BLaER1 (cell line): ENCODE results near the gene P2RY2.

Source experiments
- H3K27ac ChIP-seq: shearing (Covaris generic); formaldehyde crosslinking; 2 replicates; pipeline ENCODE4 v1.8.1; 2022
- H3K27me3 ChIP-seq: shearing (Covaris generic); formaldehyde crosslinking; 2 replicates; pipeline ENCODE4 v1.8.1; 2022
- H3K36me3 ChIP-seq: shearing (Covaris generic); formaldehyde crosslinking; 2 replicates; pipeline ENCODE4 v1.8.1; 2022
- H3K4me1 ChIP-seq: shearing (Covaris generic); formaldehyde crosslinking; 2 replicates; pipeline ENCODE4 v1.8.1; 2022
- H3K4me2 ChIP-seq: shearing (Covaris generic); formaldehyde crosslinking; 2 replicates; pipeline ENCODE4 v1.8.1; 2022
- H3K4me3 ChIP-seq: shearing (Covaris generic); formaldehyde crosslinking; 2 replicates; pipeline ENCODE4 v1.8.1; 2022
- H3K9ac ChIP-seq: shearing (Covaris generic); formaldehyde crosslinking; 2 replicates; pipeline ENCODE4 v1.8.1; 2022
- H3K9me3 ChIP-seq: shearing (Covaris generic); formaldehyde crosslinking; 2 replicates; pipeline ENCODE4 v1.8.1; 2022
- H4K20me1 ChIP-seq: shearing (Covaris generic); formaldehyde crosslinking; 2 replicates; pipeline ENCODE4 v1.8.1; 2022
- Cebpa-rat ChIP-seq: shearing (Covaris generic); IDR thresholded peaks from 2 replicates; pipeline ENCODE4 v1.8.1; 2022

The P2RY2 gene

GRCh38 chr11:73203322-73203721, 14.8 kb upstream of the P2RY2 start:
- peaks cover 19% of the 10 kb centered on the region for H3K4me1 ChIP-seq
- no peak overlapping the region for H3K9ac ChIP-seq
- H3K4me3 ChIP-seq: no peak overlapping the region
- H4K20me1 ChIP-seq: no peaks in the 10 kb centered on the region
- no peak overlapping the region for H3K4me2 ChIP-seq
- no peak overlapping the region for H3K27ac ChIP-seq
- H3K27me3 ChIP-seq: no peaks in the 10 kb centered on the region
- no peaks in the 10 kb centered on the region for H3K36me3 ChIP-seq
- H3K9me3 ChIP-seq: no peaks in the 10 kb centered on the region
- TF ChIP-seq Cebpa-rat: no peak

GRCh38 chr11:73203790-73204189, 14.3 kb upstream of the P2RY2 start:
- no peak overlapping the region for H3K4me3 ChIP-seq
- H3K9ac ChIP-seq: no peak overlapping the region
- TF ChIP-seq Cebpa-rat: no peak
- no peak overlapping the region; the same call in 1 of the 2 replicates for H3K27ac ChIP-seq
- H3K9me3 ChIP-seq: no peaks in the 10 kb centered on the region
- H4K20me1 ChIP-seq: no peaks in the 10 kb centered on the region
- H3K27me3 ChIP-seq: no peaks in the 10 kb centered on the region
- H3K4me1 ChIP-seq: peaks cover 19% of the 10 kb centered on the region
- H3K36me3 ChIP-seq: no peaks in the 10 kb centered on the region
- peak overlapping the region; percentile 72; the same call in 1 of the 2 replicates for H3K4me2 ChIP-seq

GRCh38 chr11:73204711-73205121, 13.4 kb upstream of the P2RY2 start:
- Histone ChIP-seq H3K4me2 (peak overlapping the region; percentile 72), H3K27ac (peak overlapping the region; percentile 65), H3K36me3 (no peaks in the 10 kb centered on the region), H3K4me3 (no peak overlapping the region), H4K20me1 (no peaks in the 10 kb centered on the region), H3K9me3 (no peaks in the 10 kb centered on the region), H3K27me3 (no peaks in the 10 kb centered on the region), H3K4me1 (peaks cover 19% of the 10 kb centered on the region), H3K9ac (peak overlapping the region; percentile 16; the same call in 1 of the 2 replicates)
- no peak for TF ChIP-seq Cebpa-rat

- Histone ChIP-seq H3K9ac (no peak overlapping the region), H3K4me2 (0 out of 2 replicates have a peak overlapping the region, but pooled peaks have one; percentile 72), H3K27ac (no peak overlapping the region), H3K36me3 (no peaks in the 10 kb centered on the region), H3K9me3 (no peaks in the 10 kb centered on the region), H3K4me1 (peaks cover 19% of the 10 kb centered on the region), H3K4me3 (no peak overlapping the region), H4K20me1 (no peaks in the 10 kb centered on the region), H3K27me3 (no peaks in the 10 kb centered on the region)
- no peak for TF ChIP-seq Cebpa-rat
Observed at GRCh38 chr11:73205661-73206343, 12.3 kb upstream of the P2RY2 start.

- Histone ChIP-seq H3K9me3 (no peaks in the 10 kb centered on the region), H3K4me3 (no peak overlapping the region), H3K9ac (no peak overlapping the region), H4K20me1 (no peaks in the 10 kb centered on the region), H3K4me1 (peaks cover 19% of the 10 kb centered on the region), H3K4me2 (no peak overlapping the region), H3K27ac (no peak overlapping the region), H3K36me3 (no peaks in the 10 kb centered on the region), H3K27me3 (no peaks in the 10 kb centered on the region)
- no peak for TF ChIP-seq Cebpa-rat
Observed at GRCh38 chr11:73206801-73207200, 11.3 kb upstream of the P2RY2 start.

- Histone ChIP-seq H3K36me3 (no peaks in the 10 kb centered on the region), H3K27me3 (no peaks in the 10 kb centered on the region), H3K27ac (no peak overlapping the region), H3K9ac (no peak overlapping the region), H4K20me1 (no peaks in the 10 kb centered on the region), H3K4me2 (no peak overlapping the region), H3K4me1 (peaks cover 17% of the 10 kb centered on the region), H3K9me3 (no peaks in the 10 kb centered on the region), H3K4me3 (no peak overlapping the region)
- TF ChIP-seq Cebpa-rat: no peak
Observed at GRCh38 chr11:73209892-73210291, 8.2 kb upstream of the P2RY2 start.

- TF ChIP-seq Cebpa-rat: no peak
- Histone ChIP-seq H4K20me1 (no peaks in the 10 kb centered on the region), H3K9me3 (no peaks in the 10 kb centered on the region), H3K9ac (no peak overlapping the region), H3K36me3 (no peaks in the 10 kb centered on the region), H3K4me3 (no peak overlapping the region), H3K4me2 (no peak overlapping the region), H3K27me3 (peaks cover 1% of the 10 kb centered on the region), H3K4me1 (peaks cover 11% of the 10 kb centered on the region), H3K27ac (no peak overlapping the region)
Observed at GRCh38 chr11:73210916-73211667, 7.0 kb upstream of the P2RY2 start.

- peaks cover 11% of the 10 kb centered on the region for H3K4me1 ChIP-seq
- no peak overlapping the region for H3K9ac ChIP-seq
- H3K9me3 ChIP-seq: peaks cover 8% of the 10 kb centered on the region; the same call in 1 of the 2 replicates
- no peak overlapping the region for H3K4me3 ChIP-seq
- no peak overlapping the region for H3K27ac ChIP-seq
- H3K36me3 ChIP-seq: no peaks in the 10 kb centered on the region
- H3K4me2 ChIP-seq: peak overlapping the region; percentile 49; the same call in 1 of the 2 replicates
- no peak for TF ChIP-seq Cebpa-rat
- H3K27me3 ChIP-seq: peaks cover 25% of the 10 kb centered on the region
- no peaks in the 10 kb centered on the region for H4K20me1 ChIP-seq
Observed at GRCh38 chr11:73213196-73214143, 4.6 kb upstream of the P2RY2 start.
